Measurements from ENCODE around the gene SBNO2.

GRCh38 chr19:1216756-1217155, 42.7 kb upstream of the SBNO2 start:
- TF ChIP-seq CTCF (IDR thresholded peaks at IDR 0.05): no peak
- no peak for TF ChIP-seq POLR2A (IDR thresholded peaks at IDR 0.05)
- no peak for TF ChIP-seq POLR2AphosphoS5 (IDR thresholded peaks at IDR 0.05)

Data from gastroesophageal sphincter (tissue), 3 donors.